ENCODE results near the gene HTT.

The HTT gene

DNA sequence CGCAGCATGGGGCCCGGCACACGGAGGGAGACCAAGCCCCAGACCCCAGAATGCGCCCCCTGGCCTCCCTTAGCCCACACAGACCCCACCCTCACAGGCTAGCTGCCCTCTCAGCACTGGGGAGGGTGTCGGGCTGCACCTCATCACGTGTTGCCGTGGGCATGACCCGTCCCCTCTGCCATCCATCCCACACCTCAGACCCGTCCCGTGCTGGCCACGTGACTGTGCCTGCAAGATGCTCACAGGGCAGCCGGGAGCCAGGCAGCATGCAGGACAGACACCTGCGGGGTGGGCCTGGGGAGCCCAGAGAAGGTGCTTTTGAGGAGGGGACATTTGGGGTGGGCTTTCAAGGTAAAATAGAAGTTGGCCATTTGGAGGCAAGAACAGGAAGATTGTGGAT lies 179.3 kb downstream of the HTT start:
- no peak for DNase-seq

- no peak for DNase-seq
Observed at GRCh38 chr4:3254302-3255131, 180.0 kb downstream of the HTT start.

DNA sequence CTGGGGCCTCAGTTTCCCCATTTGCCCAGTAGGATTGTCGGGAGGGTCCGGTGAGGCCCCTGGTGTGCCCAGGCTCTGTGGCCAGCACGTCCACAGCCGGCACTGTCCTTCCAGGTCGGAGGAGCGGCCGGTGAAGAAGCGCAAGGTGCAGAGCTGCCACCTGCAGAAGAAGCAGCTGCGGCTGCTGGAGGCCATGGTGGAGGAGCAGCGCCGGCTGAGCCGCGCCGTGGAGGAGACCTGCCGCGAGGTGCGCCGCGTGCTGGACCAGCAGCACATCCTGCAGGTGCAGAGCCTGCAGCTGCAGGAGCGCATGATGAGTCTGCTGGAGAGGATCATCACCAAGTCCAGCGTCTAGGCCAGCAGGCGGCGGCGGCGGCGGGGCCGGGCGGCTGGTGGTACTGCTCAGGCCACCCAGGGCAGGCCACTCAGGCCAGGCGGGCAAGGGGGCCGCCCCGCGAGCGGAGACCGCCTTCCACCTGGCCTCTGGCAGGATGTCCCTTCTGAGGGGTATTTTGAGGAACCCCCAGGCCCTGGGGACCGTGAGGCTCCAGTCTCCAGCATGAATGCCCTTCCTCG lies 181.2 kb downstream of the HTT start:
- DNase-seq, result no peak

DNA sequence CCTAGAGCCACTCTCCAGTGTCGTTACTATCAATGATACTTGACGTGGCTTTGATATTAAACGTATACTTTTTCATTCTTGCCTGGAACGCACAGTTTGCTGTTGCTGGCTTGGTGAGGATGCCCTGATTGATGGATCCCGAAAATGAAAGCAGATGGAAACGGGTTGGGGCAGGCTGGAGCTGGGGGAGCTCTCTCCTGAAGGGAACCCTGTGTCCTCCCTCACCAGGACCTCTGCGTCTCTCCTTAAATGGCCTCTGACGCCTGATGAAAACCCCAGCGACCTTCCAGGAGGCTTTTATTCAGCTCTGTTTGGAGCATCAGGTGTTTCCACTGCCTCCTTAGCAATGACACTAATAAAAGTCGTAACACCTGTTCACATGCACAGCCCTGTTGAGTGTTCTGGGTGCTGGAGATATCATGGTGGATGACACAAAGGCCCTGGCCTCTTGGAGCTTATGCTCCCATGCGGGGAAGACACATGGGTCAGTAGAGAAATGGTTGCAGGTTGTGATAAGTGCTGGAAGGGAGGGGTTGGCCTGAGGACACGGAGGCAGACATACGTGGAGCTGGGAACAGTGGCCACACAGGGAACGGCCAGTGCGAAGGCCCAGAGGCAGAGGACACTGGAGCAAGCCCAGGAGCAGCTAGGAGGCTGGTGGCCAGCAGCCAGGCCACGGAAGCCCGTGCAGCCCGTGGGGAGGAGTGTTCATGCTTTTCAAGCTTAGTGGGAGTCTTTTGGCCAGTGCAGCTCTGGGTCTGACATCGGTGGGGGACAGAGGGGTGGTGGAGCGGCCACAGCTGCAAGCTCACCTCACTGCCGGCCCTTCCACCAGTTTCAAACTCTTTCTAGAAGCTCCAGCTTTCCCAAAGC lies 182.0 kb downstream of the HTT start:
- DNase-seq, result no peak

GRCh38 chr4:3257103-3257555 lies 182.6 kb downstream of the HTT start:
- no peak for DNase-seq

GRCh38 chr4:3257556-3258482 lies 183.3 kb downstream of the HTT start:
- no peak for DNase-seq

DNA sequence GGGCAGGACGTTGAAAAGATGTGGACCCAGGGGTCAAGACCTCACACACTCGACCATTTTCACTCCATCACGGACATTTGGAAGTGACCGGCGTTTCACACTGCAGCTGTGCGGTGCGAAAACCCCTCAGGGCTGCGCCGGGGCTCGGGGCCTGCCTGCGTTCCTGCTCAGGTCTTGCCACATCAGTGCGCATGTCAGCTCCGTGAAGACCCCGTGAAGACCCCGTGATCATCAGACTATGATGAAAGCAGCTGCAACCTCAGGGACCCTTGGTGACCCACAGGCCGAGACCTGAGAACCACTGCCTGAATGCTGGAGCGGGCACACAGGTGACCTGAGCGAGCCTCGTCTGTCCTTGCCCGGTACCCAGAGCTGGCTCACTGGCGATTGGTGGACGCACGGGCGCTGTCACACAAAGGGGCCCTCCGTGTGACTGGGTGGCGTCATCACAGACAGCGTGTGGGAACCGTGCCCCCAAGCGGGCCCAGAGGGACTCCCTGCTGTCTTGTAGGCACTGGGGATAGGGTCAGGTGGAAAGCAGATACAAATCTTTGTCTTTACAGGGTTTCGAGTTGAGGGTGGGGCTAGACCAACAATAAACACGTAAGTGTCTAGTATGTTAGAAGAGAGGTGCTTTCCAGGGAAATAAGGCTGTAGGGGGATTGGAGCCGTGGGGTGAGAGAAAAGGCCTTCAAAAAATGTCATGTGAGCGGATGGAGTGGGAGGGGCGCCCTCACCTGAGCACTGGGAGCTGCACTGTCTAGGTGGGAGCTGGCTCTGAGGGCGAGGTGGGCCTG lies 187.1 kb downstream of the HTT start:
- no peak for DNase-seq

GRCh38 chr4:3262208-3263052 lies 187.9 kb downstream of the HTT start:
- no peak for DNase-seq

DNA sequence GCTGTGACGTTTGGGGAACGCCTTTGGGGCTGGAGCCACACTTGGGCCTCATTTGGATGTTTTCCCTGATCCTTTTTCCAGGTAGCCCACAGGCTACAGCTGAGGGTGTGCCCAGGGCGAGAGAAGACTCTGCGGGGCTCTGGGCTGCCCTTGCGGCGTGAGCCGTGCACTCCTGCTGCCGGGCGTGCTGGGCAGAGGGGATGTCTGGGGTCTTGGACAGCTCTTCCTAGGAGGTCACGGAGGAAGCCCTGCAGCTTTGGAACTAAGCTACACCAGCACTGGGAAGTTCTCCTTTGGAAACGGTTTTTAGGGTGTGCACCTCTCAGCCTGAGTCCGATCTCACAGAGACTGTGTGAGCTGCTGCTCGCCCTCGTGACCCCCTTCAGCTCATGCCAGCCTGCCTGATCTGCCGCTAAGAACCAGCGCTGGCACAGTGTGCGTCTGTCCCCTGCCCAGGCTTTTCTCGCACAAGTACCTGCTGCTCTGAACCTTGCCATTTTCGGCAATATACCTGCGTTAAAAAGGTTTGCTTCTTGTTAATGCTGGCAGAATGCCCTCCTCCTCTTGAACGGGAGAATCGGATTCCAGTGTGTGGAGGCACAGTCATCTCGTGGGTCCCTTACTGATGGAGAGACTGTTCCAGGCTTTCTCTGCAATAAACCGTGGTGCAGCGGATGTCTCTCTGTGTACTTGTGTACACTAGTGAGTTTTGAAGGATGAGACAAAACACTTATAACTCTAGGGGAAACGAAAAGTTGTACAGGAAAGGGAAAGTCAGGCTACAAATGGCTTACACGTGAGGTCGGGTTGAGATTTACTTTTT lies 188.8 kb downstream of the HTT start:
- no peak for DNase-seq

DNA sequence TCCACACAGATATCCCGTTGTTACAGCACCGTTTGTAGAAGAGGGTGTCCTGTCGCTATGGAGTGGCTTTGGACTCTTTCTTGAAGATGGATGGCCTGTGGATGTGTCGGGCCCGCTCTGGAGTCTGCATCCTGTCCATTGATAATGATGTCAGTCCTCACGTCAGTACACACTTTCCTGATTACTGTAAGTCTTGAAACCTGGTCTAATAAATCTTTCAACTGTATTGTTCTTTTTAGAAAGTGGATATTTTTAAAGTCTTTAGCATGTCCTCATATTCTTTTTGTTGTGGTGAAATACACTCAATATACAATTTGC lies 189.4 kb downstream of the HTT start:
- DNase-seq, result no peak

GRCh38 chr4:3266076-3266475 lies 191.6 kb downstream of the HTT start:
- DNase-seq, result no peak

- DNase-seq, result no peak
Observed at GRCh38 chr4:3267576-3268394, 193.3 kb downstream of the HTT start.

DNA sequence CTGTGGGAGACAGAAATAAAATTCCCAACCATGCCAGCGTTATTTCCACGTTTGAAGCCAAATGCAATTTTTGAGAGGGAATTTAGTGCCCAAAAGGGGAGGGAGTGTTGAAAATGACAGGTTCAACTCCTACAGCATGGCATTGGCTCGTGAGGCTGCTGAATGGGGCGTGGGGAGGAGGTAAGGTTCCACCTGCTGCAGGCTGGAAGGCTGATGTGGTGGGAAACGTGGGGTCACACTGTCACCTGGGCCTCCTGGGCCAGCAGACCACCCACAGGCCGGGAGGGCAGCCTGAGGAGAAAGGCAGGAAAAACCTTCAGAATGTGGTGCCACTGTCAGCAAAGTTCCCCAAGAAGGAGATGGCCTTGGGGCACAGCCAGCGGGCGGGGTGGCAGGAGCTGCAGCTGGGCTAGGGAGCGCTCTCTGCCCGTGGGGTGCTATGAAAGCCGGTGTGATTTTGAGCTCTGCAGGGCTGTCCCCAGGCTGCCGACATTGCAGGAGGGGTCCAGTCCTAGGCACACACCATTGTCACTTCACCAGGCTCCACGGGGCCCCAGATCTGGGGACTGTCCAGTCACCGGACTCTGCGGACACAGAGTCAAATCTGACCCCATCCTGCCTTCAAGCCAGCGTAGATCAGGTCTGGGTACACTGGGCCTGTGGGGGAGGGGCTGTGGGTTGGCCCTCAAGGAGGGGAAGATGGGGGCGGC lies 194.1 kb downstream of the HTT start:
- DNase-seq, result no peak

- DNase-seq, result no peak
Observed at GRCh38 chr4:3269105-3269927, 194.8 kb downstream of the HTT start.

- no peak for DNase-seq
Observed at GRCh38 chr4:3269991-3270611, 195.6 kb downstream of the HTT start.

- DNase-seq, result no peak
Observed at GRCh38 chr4:3271131-3271530, 196.7 kb downstream of the HTT start.

- no peak for DNase-seq
Observed at GRCh38 chr4:3276986-3277385, 202.5 kb downstream of the HTT start.
